ENCODE data around the gene PAQR8. TPM values are rescaled to one million over a fixed set of nuclear protein-coding genes. Genes with fewer than 3 reads are reported as not detected.
"Not testable (repeated sequence)": the region's sequence is repeated elsewhere in the genome, so short reads cannot be mapped to it uniquely, and the experiment has no call there.

The PAQR8 gene
- total RNA-seq, 1 donor from 2014 or later = 1.5 TPM

DNA sequence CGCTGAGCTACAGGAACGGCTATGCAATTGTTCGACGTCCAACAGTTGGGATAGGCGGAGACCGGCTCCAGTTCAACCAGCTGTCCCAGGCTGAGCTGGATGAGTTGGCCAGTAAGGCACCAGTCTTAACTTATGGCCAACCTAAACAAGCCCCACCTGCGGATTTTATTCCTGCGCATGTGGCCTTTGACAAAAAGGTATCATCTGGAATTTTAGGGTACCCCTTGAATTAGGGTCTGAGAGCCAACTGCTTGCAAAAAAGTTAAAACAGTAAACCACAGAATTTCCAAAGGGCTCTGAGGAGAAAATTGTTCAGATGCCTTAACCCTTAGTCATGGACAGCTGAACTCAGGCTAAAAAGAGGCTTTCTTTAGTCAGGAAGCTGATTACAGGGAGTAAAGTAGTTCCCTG is 62.0 kb downstream of the PAQR8 start:
- Histone ChIP-seq H3K36me3 (ENCODE audit: insufficient read depth, low read length) (no peaks in the 10 kb centered on the region), H3K27me3 (ENCODE audit: insufficient read depth, low read length) (no peaks in the 10 kb centered on the region), H3K4me1 (ENCODE audit: insufficient read depth, low read length) (peaks cover 34% of the 10 kb centered on the region), H4K20me1 (ENCODE audit: insufficient read depth, low read length) (no peaks in the 10 kb centered on the region), H3K79me2 (ENCODE audit: insufficient read depth, low read length) (peaks cover 22% of the 10 kb centered on the region), H3K9me3 (ENCODE audit: insufficient read depth, low read depth, low read length) (no peaks in the 10 kb centered on the region), H3K4me2 (ENCODE audit: low read length) (peak overlapping the region; percentile 70), H3K9ac (ENCODE audit: low read length) (peak overlapping the region; percentile 47), H3K27ac (ENCODE audit: low read depth, low read length) (peak overlapping the region; percentile 79), H3K4me3 (ENCODE audit: insufficient read depth, low read depth, low read length) (peak overlapping the region; percentile 6), H2AFZ (ENCODE audit: low read depth, low read length) (no peak overlapping the region)
- Mint-ChIP-seq H3K9me3 (ENCODE audit: unreplicated experiment) (no peaks in the 10 kb centered on the region), H3K4me1 (ENCODE audit: low read depth, unreplicated experiment) (peaks cover 20% of the 10 kb centered on the region), H3K4me3 (ENCODE audit: unreplicated experiment) (no peak overlapping the region), H3K36me3 (ENCODE audit: low read depth, unreplicated experiment) (no peaks in the 10 kb centered on the region), H3K27me3 (ENCODE audit: low read depth, unreplicated experiment) (no peaks in the 10 kb centered on the region), H3K27ac (ENCODE audit: unreplicated experiment) (peak overlapping the region; percentile 94)
- DNase-seq (ENCODE audit: low read depth) (peak; percentile 96), FAIRE-seq (peak; percentile 64)
- TF ChIP-seq, protein P1, sequence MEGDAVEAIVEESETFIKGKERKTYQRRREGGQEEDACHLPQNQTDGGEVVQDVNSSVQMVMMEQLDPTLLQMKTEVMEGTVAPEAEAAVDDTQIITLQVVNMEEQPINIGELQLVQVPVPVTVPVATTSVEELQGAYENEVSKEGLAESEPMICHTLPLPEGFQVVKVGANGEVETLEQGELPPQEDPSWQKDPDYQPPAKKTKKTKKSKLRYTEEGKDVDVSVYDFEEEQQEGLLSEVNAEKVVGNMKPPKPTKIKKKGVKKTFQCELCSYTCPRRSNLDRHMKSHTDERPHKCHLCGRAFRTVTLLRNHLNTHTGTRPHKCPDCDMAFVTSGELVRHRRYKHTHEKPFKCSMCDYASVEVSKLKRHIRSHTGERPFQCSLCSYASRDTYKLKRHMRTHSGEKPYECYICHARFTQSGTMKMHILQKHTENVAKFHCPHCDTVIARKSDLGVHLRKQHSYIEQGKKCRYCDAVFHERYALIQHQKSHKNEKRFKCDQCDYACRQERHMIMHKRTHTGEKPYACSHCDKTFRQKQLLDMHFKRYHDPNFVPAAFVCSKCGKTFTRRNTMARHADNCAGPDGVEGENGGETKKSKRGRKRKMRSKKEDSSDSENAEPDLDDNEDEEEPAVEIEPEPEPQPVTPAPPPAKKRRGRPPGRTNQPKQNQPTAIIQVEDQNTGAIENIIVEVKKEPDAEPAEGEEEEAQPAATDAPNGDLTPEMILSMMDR (IDR thresholded peaks at IDR 0.05; ENCODE audit: insufficient read depth, low read depth, low read length) = no peak
- no peak for TF ChIP-seq EZH2 (IDR thresholded peaks at IDR 0.05; ENCODE audit: insufficient read depth, low read length)

DNA sequence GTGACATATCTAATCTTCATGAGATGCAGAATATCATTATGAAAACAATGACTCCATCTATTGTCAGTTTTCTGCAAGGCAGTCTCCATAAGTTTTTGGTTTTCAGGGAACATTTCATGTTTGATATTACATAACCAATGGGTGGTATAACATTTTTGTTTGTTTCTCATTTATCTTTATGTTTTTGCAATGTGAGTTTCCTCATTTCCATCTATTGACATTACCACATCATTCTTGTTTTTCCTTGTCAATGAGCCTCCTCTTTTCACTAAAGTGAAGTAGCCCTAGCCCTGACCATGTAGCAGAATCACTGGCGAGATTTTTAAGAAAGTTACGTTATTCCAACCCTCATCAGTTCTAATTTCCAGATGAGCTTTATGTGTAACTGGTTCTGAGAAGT is 62.6 kb downstream of the PAQR8 start:
- H3K4me1 Mint-ChIP-seq (ENCODE audit: low read depth, unreplicated experiment) = peaks cover 16% of the 10 kb centered on the region
- no peak for FAIRE-seq
- H3K9me3 Mint-ChIP-seq (ENCODE audit: unreplicated experiment) = no peaks in the 10 kb centered on the region
- Histone ChIP-seq H3K4me3 (ENCODE audit: insufficient read depth, low read depth, low read length) (no peak overlapping the region), H3K36me3 (ENCODE audit: insufficient read depth, low read length) (no peaks in the 10 kb centered on the region), H3K9me3 (ENCODE audit: insufficient read depth, low read depth, low read length) (no peaks in the 10 kb centered on the region), H3K27ac (ENCODE audit: low read depth, low read length) (peak overlapping the region; percentile 79), H2AFZ (ENCODE audit: low read depth, low read length) (no peak overlapping the region), H3K4me2 (ENCODE audit: low read length) (peak overlapping the region; percentile 70), H4K20me1 (ENCODE audit: insufficient read depth, low read length) (no peaks in the 10 kb centered on the region), H3K27me3 (ENCODE audit: insufficient read depth, low read length) (no peaks in the 10 kb centered on the region), H3K9ac (ENCODE audit: low read length) (peak overlapping the region; percentile 19), H3K4me1 (ENCODE audit: insufficient read depth, low read length) (peaks cover 29% of the 10 kb centered on the region), H3K79me2 (ENCODE audit: insufficient read depth, low read length) (peaks cover 22% of the 10 kb centered on the region)
- no peak for DNase-seq (ENCODE audit: low read depth)
- H3K4me3 Mint-ChIP-seq (ENCODE audit: unreplicated experiment) = peak overlapping the region; percentile 21
- H3K27ac Mint-ChIP-seq (ENCODE audit: unreplicated experiment) = peak overlapping the region; percentile 88
- H3K36me3 Mint-ChIP-seq (ENCODE audit: low read depth, unreplicated experiment) = no peaks in the 10 kb centered on the region
- TF ChIP-seq, protein P1 (IDR thresholded peaks at IDR 0.05; ENCODE audit: insufficient read depth, low read depth, low read length) = no peak
- no peak for TF ChIP-seq EZH2 (IDR thresholded peaks at IDR 0.05; ENCODE audit: insufficient read depth, low read length)
- H3K27me3 Mint-ChIP-seq (ENCODE audit: low read depth, unreplicated experiment) = no peaks in the 10 kb centered on the region

DNA sequence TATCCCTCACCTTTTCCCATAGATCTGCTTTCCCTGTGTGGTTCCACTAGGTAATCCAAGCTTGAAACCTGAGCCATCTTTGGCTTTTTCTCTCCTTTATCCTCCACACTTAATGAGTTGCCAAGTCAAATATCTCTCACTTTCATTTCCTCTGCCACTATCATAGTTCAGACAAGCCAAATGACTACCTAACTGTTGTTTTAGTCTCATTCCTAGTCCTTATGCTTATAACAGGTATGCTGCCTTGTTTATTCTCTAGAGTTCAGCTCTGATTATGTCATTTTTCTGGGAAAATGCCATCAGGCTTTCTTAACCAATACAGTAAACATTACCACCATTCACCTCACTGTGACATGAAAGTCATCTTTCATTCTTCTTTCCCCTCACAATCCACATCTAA is 64.7 kb downstream of the PAQR8 start:
- no peak overlapping the region for H3K4me3 ChIP-seq (ENCODE audit: insufficient read depth, low read depth, low read length)
- H3K4me1 ChIP-seq (ENCODE audit: insufficient read depth, low read length) = peaks cover 26% of the 10 kb centered on the region
- Mint-ChIP-seq H3K36me3 (ENCODE audit: low read depth, unreplicated experiment) (peaks cover 7% of the 10 kb centered on the region), H3K4me3 (ENCODE audit: unreplicated experiment) (no peak overlapping the region), H3K27me3 (ENCODE audit: low read depth, unreplicated experiment) (no peaks in the 10 kb centered on the region), H3K27ac (ENCODE audit: unreplicated experiment) (no peak overlapping the region), H3K4me1 (ENCODE audit: low read depth, unreplicated experiment) (peaks cover 16% of the 10 kb centered on the region), H3K9me3 (ENCODE audit: unreplicated experiment) (peaks cover 2% of the 10 kb centered on the region)
- no peak overlapping the region for H3K27ac ChIP-seq (ENCODE audit: low read depth, low read length)
- no peak for TF ChIP-seq EZH2 (IDR thresholded peaks at IDR 0.05; ENCODE audit: insufficient read depth, low read length)
- TF ChIP-seq, protein P1 (IDR thresholded peaks at IDR 0.05; ENCODE audit: insufficient read depth, low read depth, low read length) = no peak
- H3K9me3 ChIP-seq (ENCODE audit: insufficient read depth, low read depth, low read length) = no peaks in the 10 kb centered on the region
- no peaks in the 10 kb centered on the region for H4K20me1 ChIP-seq (ENCODE audit: insufficient read depth, low read length)
- no peaks in the 10 kb centered on the region for H3K36me3 ChIP-seq (ENCODE audit: insufficient read depth, low read length)
- H3K9ac ChIP-seq (ENCODE audit: low read length) = no peak overlapping the region
- FAIRE-seq (no peak), DNase-seq (ENCODE audit: low read depth) (peak; percentile 31)
- H3K27me3 ChIP-seq (ENCODE audit: insufficient read depth, low read length) = no peaks in the 10 kb centered on the region
- peak overlapping the region; percentile 3 for H3K4me2 ChIP-seq (ENCODE audit: low read length)
- H3K79me2 ChIP-seq (ENCODE audit: insufficient read depth, low read length) = peaks cover 6% of the 10 kb centered on the region
- no peak overlapping the region for H2AFZ ChIP-seq (ENCODE audit: low read depth, low read length)

DNA sequence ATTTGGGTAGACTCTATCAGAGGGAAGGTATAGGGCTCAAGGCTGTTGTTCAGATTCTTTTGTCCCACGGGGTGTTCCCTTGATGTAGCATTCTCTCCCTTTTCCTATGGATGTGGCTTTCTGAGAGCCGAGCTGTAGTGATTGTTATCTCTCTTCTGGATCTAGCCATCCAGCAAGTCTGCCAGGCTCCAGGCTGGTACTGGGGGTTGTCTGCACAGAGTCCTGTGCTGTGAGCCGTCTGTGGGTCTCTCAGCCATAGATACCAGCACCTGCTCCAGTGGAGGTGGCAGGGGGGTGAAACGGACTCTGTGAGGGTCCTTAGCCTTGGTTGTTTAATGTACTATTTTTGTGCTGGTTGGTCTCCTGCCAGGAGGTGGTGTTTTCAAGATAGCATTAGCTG is 71.3 kb downstream of the PAQR8 start:
- H3K9ac ChIP-seq (ENCODE audit: low read length); H3K9me3 ChIP-seq (ENCODE audit: insufficient read depth, low read depth, low read length); H3K4me1 ChIP-seq (ENCODE audit: insufficient read depth, low read length); H3K4me2 ChIP-seq (ENCODE audit: low read length); H3K27ac ChIP-seq (ENCODE audit: low read depth, low read length); H3K4me3 Mint-ChIP-seq (ENCODE audit: unreplicated experiment); H3K27me3 ChIP-seq (ENCODE audit: insufficient read depth, low read length); FAIRE-seq; H4K20me1 ChIP-seq (ENCODE audit: insufficient read depth, low read length); H3K4me3 ChIP-seq (ENCODE audit: insufficient read depth, low read depth, low read length); H3K79me2 ChIP-seq (ENCODE audit: insufficient read depth, low read length); DNase-seq (ENCODE audit: low read depth); H3K36me3 ChIP-seq (ENCODE audit: insufficient read depth, low read length); H3K27me3 Mint-ChIP-seq (ENCODE audit: low read depth, unreplicated experiment); H3K4me1 Mint-ChIP-seq (ENCODE audit: low read depth, unreplicated experiment); H2AFZ ChIP-seq (ENCODE audit: low read depth, low read length); H3K9me3 Mint-ChIP-seq (ENCODE audit: unreplicated experiment); H3K27ac Mint-ChIP-seq (ENCODE audit: unreplicated experiment): not testable (repeated sequence)
- peaks cover 12% of the 10 kb centered on the region for H3K36me3 Mint-ChIP-seq (ENCODE audit: low read depth, unreplicated experiment)
